Esophagus squamous epithelium (tissue), 5 donors: ENCODE measurements around the gene CPN2. TPM values are rescaled to one million over a fixed set of nuclear protein-coding genes. Genes with fewer than 3 reads are reported as not detected.

ENCODE experiments used
- DNase-seq: peaks from one replicate; lab custom pipeline; 2025; lab: John Stamatoyannopoulos, UW
- H3K27ac ChIP-seq, 4 donors: fragments of 200-600 bp; sonication (generic); one replicate each; pipeline ENCODE4 v1.5.1; 2016 to 2019; ENCODE audit warnings: mild to moderate bottlenecking in 1 of 4
- H3K27me3 ChIP-seq, 4 donors: fragments of 200-600 bp; sonication (generic); 1 replicate in 3 of 4; 2 replicates in 1 of 4; pipeline versions ENCODE4 v1.5.1 to v1.6.0; 2017 to 2021; ENCODE audit warnings: antibody characterized with exemption in 1 of 4
- H3K36me3 ChIP-seq, 3 donors: fragments of 200-600 bp; sonication (generic); one replicate each; pipeline ENCODE4 v1.5.1; 2016 to 2019
- H3K4me1 ChIP-seq, 3 donors: fragments of 200-600 bp; sonication (generic); one replicate each; pipeline ENCODE4 v1.5.1; 2017 to 2019
- H3K4me3 ChIP-seq, 4 donors: fragments of 200-600 bp; sonication (generic); 1 replicate in 3 of 4; 2 replicates in 1 of 4; pipeline ENCODE4 v1.5.1; 2016 to 2019; ENCODE audit warnings: mild to moderate bottlenecking in 2 of 4, moderate library complexity in 1 of 4
- H3K9me3 ChIP-seq, 3 donors: fragments of 200-600 bp; sonication (generic); one replicate each; pipeline ENCODE4 v1.5.1; 2016 to 2019
- POLR2A ChIP-seq, 4 donors: fragments of 450-650 bp; IDR thresholded peaks; one replicate each; pipeline ENCODE4 v1.6.1; 2017; ENCODE audit warnings: antibody characterized with exemption in 4 of 4, mild to moderate bottlenecking in 4 of 4, moderate library complexity in 3 of 4
- whole genome bisulfite sequencing, 2 donors: methylation state at CpG; one replicate each; pipeline ENCODE4 v1.1.5; 2018; 5-methylcytosine and 5-hydroxymethylcytosine counted together
- intact Hi-C: fragments of 100-400 bp; cut with DNase I; formaldehyde crosslinking; loops from one replicate; pipeline ENCODE4 v1.15.0; 2022
- total RNA-seq, 4 donors: library from RNA; depleted of rRNA; stranded (reverse); fragments of >200 nt; gene quantifications; one replicate each; pipeline ENCODE4 v1.1.0, GENCODE V29; 2016
- TF ChIP-seq, protein P1 (sequence below), 6 experiments: fragments of 450-650 bp in 4 of 6; fragments of 200-600 bp in 2 of 6; sonication (generic) in 2 of 6; IDR thresholded peaks; one replicate each; pipeline ENCODE4 v1.5.1; 2016 to 2019; ENCODE audit warnings: antibody characterized with exemption in 6 of 6, mild to moderate bottlenecking in 4 of 6, moderate library complexity in 4 of 6
- donor health status: DM: yes; HTN: yes; CAD: no.

The CPN2 gene
- total RNA-seq, 4 donors from 2014 or later = not detected

DNA sequence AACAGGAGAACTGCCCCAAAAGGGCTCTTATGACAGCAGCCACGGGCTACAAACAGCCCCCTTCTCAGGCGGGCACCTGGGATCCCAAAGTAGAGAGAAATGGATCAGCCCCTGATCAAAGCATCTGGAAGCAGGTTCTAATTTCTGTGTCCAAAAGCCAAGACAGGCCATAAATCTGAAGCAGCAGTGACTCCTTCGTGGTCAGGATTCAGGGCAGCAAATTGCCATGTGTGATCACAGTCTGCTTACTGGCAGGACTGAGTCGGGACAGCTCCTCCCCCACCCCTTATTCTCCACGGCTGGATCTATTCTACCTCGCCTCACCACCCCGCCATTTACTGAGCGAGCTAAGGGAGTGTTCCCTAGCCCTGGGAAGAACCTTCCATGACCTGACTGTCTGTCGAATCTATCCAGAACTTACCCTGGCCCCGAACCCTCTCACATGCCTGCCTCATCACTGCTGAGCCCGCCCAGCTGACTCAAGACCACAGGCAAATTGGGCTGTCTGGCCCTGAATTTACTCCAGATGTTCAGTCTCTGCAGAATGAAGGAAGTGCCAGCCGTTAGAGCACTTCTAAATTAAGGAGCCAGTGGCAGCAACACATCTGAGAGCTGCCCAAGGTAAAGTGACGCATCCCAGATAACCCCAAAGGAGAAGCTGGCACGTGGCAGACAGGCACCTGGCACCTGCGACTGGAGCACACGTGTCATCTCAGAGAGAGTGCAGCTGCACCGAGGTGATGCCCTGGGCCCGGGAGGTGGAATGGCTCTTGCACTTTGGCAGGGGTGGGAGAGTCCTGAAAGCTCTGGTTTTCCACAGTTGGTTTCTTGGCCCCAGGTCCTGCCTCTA, 17.1 kb upstream of the CPN2 start:
- 53 to 65% methylated on average over 13 to 14 of the region's 18 CpGs for WGBS, 2 donors

DNA sequence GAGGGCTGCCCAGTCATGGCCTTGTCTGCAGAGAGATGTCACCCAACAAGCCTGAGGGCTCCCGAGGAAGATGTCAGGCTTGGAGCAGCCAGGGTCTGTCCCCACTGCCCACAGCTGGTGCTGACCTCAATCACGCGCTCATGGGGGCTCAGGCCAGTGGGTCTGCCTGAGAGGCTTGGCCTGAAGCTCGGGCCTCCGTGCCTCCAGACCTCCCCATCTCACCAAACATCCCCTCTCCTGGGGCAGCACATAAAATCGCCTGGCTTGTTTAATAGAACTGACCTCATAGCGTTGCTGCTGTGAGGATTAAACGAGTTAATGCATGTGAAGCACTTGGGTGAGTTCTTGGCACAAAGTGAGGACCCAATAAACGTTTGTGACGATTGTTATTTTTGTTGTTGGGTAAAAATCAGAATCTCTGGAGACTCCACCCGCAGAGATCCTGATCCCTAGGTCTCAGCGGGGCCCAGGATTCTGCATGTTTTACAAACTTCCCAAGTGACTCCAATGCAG, 14.9 kb upstream of the CPN2 start:
- DNase-seq = no peak
- 33 to 63% methylated on average over 6 to 11 of the region's 12 CpGs for WGBS, 2 donors
- Histone ChIP-seq H3K9me3 (no peaks in the 10 kb centered on the region), H3K4me3 (no peak overlapping the region), H3K27me3 (peaks cover 0 to 60% (median 2%) of the 10 kb centered on the region in 4 donors), H3K36me3 (no peaks in the 10 kb centered on the region), H3K4me1 (peaks cover 0 to 11% (median 7%) of the 10 kb centered on the region in 3 donors), H3K27ac (no peak overlapping the region)
- no peak for TF ChIP-seq POLR2A (IDR thresholded peaks at IDR 0.05)
- TF ChIP-seq, protein P1, sequence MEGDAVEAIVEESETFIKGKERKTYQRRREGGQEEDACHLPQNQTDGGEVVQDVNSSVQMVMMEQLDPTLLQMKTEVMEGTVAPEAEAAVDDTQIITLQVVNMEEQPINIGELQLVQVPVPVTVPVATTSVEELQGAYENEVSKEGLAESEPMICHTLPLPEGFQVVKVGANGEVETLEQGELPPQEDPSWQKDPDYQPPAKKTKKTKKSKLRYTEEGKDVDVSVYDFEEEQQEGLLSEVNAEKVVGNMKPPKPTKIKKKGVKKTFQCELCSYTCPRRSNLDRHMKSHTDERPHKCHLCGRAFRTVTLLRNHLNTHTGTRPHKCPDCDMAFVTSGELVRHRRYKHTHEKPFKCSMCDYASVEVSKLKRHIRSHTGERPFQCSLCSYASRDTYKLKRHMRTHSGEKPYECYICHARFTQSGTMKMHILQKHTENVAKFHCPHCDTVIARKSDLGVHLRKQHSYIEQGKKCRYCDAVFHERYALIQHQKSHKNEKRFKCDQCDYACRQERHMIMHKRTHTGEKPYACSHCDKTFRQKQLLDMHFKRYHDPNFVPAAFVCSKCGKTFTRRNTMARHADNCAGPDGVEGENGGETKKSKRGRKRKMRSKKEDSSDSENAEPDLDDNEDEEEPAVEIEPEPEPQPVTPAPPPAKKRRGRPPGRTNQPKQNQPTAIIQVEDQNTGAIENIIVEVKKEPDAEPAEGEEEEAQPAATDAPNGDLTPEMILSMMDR (IDR thresholded peaks at IDR 0.05) = no peak
- intact Hi-C loops = no loop called here

More for the DNA sequence above, 17.1 kb upstream of the CPN2 start:
- Histone ChIP-seq H3K9me3 (no peaks in the 10 kb centered on the region), H3K36me3 (no peaks in the 10 kb centered on the region), H3K27me3 (peaks cover 0 to 68% (median 2%) of the 10 kb centered on the region in 4 donors), H3K4me1 (peaks cover 0 to 11% (median 7%) of the 10 kb centered on the region in 3 donors), H3K27ac (no peak overlapping the region), H3K4me3 (no peak overlapping the region)
- intact Hi-C loops = no loop called here
- no peak for DNase-seq
- TF ChIP-seq, protein P1 (IDR thresholded peaks at IDR 0.05) = no peak
- TF ChIP-seq POLR2A (IDR thresholded peaks at IDR 0.05) = no peak

DNA sequence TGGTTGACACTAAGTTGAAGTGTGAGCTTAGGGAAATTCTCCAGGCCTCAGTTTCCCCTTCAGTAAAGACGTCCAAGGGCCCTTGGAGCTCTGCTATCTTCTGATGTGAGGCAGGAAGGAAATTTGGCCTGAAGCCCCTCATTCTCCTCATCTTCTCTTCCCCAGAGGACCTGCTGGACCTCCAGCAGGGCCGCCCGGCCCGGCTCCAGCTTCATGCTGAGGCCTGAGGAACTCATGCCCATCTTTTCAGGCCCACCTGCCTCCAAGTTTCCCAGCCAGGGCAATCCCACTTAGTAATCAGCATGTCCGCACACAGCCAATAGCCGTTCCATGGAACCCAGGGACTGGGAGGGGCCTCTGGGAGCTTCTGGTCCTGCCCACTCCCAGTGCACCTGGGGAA, 14.4 kb upstream of the CPN2 start:
- Histone ChIP-seq H3K4me1 (peaks cover 0 to 11% (median 7%) of the 10 kb centered on the region in 3 donors), H3K36me3 (no peaks in the 10 kb centered on the region), H3K4me3 (no peak overlapping the region), H3K27ac (no peak overlapping the region), H3K9me3 (no peaks in the 10 kb centered on the region), H3K27me3 (peaks cover 0 to 55% (median 2%) of the 10 kb centered on the region in 4 donors)
- DNase-seq = no peak
- WGBS, 2 donors = 80 to 88% methylated on average over 3 to 6 of the region's 6 CpGs
- TF ChIP-seq, protein P1 (IDR thresholded peaks at IDR 0.05) = no peak
- TF ChIP-seq POLR2A (IDR thresholded peaks at IDR 0.05) = no peak
- intact Hi-C loops = no loop called here

DNA sequence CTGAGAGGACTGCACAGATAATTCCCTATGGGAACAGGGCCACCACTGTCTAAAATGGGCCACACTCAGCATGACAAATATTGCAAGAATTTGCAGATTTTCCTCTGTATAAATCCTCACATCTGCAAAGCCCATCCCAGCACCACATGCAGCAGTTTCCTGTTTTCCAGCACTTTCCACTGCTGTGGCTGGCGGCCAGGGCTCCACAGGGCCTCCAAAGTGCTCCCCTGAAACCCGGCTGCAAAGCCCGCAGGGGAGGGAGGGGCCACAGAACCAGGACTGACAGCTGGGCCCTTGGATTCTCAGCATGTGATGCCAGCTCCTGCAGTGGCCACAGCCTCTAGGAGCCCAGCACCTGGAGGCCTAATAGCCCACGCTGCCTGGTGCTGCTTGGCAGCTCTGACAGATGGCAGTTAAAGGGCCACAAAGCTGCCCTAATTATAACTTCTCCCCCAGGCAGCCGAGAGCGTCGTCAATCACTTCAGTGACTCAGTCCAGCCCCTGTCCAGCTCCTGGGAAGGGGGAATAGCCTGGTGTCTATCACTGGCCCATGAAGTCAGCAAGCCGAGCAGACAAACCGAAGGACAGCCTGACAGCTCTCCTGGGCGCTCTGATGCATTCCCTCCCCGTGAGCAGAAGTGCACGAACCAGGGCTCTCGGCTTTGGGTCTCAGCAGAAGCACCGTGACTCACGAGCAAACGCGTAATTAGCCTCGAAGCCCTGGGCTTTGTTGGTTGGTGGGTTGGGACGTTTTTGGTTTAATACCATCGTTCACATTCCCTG, 13.7 kb upstream of the CPN2 start:
- Histone ChIP-seq H3K27me3 (peaks cover 0 to 51% (median 2%) of the 10 kb centered on the region in 4 donors), H3K4me3 (no peak overlapping the region), H3K27ac (no peak overlapping the region), H3K4me1 (peaks cover 0 to 11% (median 7%) of the 10 kb centered on the region in 3 donors), H3K36me3 (no peaks in the 10 kb centered on the region), H3K9me3 (no peaks in the 10 kb centered on the region)
- TF ChIP-seq POLR2A (IDR thresholded peaks at IDR 0.05) = no peak
- TF ChIP-seq, protein P1 (IDR thresholded peaks at IDR 0.05) = no peak
- WGBS, 2 donors = 54 to 72% methylated on average over 8 to 17 of the region's 20 CpGs
- intact Hi-C loops = no loop called here
- DNase-seq = no peak
